HG02852 (cell line): ENCODE measurements around the gene FAM53B.
"Not testable (repeated sequence)": the region's sequence is repeated elsewhere in the genome, so short reads cannot be mapped to it uniquely, and the experiment has no call there.

ENCODE experiments used
- ATAC-seq: cut with Tn5 transposase; IDR thresholded peaks from one replicate; pipeline ENCODE4 v1.9.1; 2021; ENCODE audit warnings: mild to moderate bottlenecking, moderate library complexity; ENCODE audit not compliant: unreplicated experiment

The FAM53B gene, protein sequence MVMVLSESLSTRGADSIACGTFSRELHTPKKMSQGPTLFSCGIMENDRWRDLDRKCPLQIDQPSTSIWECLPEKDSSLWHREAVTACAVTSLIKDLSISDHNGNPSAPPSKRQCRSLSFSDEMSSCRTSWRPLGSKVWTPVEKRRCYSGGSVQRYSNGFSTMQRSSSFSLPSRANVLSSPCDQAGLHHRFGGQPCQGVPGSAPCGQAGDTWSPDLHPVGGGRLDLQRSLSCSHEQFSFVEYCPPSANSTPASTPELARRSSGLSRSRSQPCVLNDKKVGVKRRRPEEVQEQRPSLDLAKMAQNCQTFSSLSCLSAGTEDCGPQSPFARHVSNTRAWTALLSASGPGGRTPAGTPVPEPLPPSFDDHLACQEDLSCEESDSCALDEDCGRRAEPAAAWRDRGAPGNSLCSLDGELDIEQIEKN

GRCh38 chr10:124744102-124745050, at the start of gene FAM53B:
Gene FAM53B, minus strand, starts transcription at chr10:124744378. Its CDS starts 37,665 bp downstream, at chr10:124706713.
- peak; percentile 68 for ATAC-seq

DNA sequence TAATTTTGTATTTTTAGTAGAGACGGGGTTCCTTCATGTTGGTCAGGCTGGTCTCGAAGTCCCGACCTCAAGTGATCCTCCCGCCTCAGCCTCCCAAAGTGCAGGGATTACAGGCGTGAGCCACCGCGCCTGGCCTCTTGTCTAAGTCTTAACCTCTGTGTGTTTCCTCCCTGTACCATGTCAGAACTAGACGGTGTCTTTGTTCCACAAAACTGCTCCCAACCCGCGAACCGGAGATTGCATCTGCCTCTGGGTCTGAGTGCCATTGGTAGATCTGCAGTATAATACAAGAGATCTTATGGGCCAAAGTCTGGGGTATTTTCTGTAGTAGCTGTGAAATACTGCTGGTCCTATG, 48.8 kb upstream of the FAM53B start:
- ATAC-seq = no peak

DNA sequence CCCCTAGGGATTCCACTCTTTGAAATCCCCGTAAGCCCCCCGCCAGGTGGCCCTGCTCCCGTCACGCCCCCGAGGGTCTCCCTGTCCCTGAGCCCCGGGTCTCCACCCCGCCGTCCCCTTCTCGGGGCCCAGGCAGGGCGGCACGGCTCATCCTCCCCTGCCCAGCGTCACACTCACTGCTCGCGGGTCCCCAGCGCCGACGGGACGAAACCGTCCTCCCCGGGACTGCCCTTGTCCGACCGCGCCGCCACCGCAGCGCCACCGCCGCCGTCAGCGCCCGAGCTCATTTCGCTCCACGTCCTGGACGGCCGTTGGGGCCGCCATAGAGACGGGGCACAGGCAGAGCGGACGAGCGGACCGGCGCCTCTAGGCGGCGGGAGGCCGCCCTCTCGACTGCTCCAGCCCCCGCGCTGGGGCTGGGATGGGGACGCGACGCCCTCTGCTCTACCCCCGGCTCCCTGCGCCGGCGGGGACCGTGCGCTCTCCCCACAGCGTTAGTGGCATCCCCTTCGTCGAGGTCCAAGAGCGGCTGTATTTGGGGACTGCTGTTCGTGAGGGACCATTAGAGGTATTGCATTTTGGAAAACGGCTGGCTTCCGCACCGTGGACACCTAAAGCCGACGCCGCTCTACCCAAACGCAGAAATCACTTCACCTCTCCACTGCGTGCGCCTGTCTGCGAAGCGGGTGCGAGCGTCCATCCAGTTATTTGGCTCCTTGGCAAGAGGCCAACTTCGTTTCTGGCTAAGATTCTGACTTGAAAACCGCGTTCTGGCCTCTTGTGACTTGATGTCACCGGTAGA, 47.6 kb upstream of the FAM53B start, which contains the start of gene EEF1AKMT2:
EEF1AKMT2 (minus strand) TSS at position 341 of the 802 bp plus-strand sequence; CDS start at position 287, 54 bp downstream.
- ATAC-seq = peak; percentile 76

DNA sequence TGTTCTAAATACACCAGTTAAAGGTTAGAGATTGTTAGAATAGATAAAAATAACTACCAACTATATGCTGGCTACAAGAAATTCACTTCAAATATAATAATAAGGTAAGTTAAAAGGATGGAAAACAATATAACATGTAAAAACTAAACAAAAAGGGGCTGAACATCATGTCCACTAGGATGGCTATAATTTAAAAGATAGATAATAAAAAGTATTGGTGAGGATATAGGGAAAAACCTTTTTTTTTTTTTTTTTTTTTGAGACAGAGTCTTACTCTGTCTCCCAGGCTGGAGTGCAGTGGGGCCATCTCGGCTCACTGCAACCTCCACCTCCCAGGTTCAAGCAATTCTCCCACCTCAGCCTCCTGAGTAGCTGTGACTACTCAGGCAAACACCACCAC, 38.7 kb upstream of the FAM53B start:
- ATAC-seq = not testable (repeated sequence)

DNA sequence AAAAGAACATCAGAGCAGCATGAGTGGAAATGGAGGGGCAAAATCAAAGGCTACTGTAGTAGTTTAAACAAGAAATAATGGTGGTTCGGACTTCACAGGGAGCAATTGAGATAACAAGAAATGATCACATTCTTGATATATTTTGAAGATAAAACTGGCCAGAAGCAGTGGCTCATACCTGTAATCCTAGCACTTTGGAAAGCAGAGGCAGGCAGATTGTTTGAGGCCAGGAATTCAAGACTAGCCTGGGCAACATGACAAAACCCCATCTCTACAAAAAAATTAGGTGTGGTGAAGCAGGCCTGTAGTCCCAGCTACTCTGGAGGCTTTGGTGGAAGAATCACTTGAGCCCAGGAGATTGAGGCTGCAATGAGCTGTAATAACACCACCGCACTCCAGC, 24.6 kb upstream of the FAM53B start:
- ATAC-seq = no peak

GRCh38 chr10:124765256-124765655, 21.1 kb upstream of the FAM53B start:
- ATAC-seq = no peak

DNA sequence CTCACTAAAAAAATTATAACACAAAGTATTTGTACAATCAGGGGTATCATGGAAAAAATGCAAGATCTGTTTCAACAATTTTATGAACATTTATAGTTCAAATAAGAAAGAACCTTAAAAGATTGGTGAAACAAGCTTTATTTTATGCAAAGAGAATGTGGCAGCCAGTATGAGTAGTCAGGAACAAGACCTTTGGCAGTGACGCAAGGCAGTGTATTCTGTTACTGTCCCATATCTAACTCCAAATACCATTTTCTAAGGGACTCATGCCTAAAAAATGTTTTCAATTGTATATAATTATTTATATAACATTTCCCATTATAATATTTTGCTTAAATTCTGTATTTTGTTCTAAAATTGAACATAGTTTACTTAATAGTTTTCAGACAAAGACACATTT, 19.1 kb upstream of the FAM53B start:
- ATAC-seq = no peak

DNA sequence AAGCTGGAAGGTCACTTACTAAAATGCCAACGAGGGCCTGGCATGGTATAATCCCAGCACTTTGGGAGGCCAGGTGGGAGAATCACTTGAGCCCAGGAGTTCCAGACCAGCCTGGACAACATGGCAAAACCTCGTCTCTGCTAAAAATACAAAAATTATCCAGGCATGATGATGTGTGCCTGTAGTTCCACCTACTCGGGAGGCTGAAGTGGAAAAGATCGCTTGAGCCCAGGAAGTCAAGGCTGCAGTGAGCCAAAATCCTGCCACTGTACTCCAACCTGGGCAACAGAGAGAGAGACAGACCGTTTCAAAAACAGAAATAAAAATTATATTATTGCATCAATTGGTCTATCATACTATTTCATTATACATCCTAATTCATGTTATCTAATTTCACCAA, 18.1 kb upstream of the FAM53B start:
- ATAC-seq = no peak

- no peak for ATAC-seq
Measured at GRCh38 chr10:124756156-124756903, 12.2 kb upstream of the FAM53B start.

DNA sequence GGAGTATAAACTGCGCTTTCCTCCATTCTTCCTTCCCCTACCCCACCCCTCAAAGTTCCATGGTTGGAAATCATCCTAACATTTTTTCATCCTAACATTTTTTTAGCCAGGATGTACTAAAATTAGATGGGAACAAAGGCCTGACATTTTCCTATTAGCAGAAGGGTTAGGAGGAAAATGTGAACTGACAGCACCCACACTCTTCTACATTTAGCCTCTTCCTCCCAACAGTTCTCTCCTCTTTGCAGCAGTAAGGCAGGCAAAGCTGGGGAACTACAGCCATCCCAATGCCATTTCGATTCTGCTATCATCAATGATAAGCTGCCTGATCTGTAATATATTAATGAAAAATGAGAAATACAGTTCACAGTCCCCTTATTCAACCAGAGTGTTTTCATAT, 11.4 kb upstream of the FAM53B start:
- ATAC-seq = no peak

DNA sequence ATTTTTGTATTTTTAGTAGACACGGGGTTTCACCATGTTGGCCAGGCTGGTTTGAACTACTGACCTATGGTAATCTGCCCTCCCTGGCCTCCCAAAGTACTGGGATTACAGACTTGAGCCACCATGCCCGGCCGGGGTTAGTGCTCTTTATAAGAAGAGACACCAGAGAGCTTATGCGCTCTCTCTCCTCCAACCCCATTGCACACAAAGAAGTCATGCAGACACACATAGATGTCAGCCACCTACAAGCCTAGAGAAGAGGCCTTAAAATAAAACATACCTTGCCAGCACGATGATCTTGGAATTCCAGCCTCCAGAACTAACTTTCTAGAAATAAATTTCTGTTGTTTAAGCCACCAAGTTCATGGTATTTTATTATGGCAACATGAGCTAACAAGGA, 10.0 kb upstream of the FAM53B start:
- ATAC-seq = no peak

- no peak for ATAC-seq
Measured at GRCh38 chr10:124748953-124749645, 4.9 kb upstream of the FAM53B start.

DNA sequence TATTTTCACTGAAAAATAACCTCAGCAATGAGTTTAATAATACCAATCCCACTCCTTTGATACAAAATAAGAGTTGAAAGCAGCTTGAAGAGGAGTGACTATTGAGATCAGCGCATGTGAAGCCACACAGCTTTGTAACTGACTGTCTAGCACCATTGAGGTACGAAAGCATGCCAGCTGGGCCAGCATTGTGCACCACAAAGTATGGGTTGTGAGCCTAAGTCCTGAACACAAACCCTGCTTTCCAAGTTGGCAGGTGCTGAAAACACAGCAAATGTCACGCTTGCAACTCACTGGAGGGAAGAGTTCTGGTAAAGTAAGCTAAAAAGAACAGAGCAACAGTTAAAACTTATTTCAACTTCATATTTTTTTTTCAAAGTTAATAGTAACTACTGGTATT, 4.0 kb upstream of the FAM53B start:
- ATAC-seq = no peak

GRCh38 chr10:124747745-124748144, 3.6 kb upstream of the FAM53B start:
- no peak for ATAC-seq

DNA sequence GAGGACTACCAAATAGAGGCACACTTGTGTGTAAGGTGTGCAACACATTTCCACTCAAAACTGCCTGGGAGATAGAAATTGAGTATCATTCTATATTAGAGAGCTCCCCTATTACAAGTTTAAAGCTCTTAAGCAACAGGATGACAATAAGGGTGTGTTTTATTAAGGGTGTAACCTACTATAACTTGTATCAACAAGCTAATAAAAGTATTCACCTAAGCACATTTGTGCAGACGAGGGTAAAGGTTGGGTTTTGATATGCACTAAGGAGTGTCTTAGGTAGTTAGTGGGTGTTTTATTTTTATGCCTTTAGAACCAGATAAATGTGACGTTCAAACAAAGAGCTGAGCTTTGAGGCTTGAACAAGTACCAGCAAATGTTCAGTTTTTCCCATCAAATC, 2.8 kb upstream of the FAM53B start:
- no peak for ATAC-seq

DNA sequence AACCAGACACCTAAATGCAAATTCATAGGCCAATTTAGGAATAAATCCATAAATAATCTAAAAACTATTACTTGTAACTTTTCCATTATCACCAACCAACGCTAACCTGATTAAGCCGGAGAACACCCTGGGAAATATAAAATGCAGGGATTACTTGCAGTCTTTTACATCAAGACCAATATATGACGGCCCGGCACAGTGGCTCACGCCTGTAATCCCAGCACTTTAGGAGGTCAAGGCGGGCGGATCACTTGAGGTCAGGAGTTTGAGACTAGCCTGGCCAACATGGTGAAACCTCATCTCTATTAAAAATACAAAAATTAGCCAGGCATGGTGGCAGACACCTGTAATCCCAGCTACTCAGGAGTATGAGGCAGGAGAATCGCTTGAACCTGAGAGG, 2.3 kb upstream of the FAM53B start:
- ATAC-seq = not testable (repeated sequence)

DNA sequence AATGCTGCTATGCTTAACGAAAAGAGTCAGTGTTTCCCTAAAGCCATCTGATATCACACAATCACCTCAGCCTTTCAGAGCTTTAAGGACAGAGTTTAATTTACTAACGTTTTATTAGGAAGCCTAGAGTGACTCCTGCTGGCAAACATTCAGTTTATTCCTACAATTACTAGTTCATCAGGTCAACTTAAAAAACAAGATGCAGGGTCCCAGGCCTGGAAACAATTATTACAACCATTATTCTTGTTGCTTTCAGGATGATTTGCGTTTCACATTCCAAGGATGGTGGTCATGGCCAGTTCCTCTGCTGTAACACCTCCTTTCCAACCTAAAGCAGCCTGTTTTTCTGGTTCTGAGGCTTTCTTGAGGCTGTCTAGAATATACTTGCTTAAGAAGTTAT, 1.5 kb upstream of the FAM53B start:
- no peak for ATAC-seq

GRCh38 chr10:124745252-124745651, 1.1 kb upstream of the FAM53B start:
- ATAC-seq = no peak
